Measurements from ENCODE around the gene FOXJ1.

DNA sequence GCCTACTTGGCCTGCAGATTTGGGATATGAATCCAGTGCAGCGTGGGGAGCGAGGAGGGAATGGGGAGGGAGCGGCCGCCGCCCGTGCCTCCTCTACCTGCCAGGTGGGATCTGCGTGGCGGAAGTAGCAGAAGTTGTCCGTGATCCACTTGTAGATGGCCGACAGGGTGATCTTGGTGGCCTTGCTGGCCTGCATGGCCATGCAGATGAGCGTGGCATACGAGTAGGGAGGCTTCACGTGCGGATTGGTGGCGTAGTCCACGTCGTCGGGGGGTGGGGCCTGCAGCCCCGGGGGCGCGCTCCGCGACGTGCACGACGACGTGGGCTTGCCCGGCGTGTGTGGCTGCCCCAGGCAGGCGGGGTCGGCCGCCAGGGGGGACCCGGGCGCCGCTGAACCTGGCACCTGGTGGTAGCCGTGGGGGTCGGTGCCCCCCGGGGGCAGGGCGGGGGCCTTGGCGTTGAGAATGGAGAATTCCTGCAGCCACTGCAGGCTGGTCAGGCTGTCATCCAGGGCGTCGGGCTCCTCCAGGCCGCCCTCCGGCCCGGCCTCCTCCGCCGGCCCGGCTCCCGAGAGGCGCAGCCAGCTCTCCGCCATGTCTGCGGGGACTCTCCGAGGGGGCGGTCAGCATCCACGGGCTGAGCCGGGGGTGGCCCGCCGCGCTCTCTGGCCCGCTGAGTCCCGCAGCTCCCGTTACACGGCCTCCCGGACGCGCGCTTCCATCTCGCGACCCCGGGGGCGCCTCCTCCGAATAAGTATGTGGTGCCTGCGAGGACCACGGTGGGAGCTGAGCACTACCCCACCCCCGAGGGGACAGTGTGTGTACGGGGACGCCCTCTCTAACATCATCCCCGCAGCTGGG is 1.0 kb downstream of the FOXJ1 start:
- TF ChIP-seq, protein P1, sequence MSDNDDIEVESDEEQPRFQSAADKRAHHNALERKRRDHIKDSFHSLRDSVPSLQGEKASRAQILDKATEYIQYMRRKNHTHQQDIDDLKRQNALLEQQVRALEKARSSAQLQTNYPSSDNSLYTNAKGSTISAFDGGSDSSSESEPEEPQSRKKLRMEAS (IDR thresholded peaks at IDR 0.05) = no peak
- TF ChIP-seq, protein P2, sequence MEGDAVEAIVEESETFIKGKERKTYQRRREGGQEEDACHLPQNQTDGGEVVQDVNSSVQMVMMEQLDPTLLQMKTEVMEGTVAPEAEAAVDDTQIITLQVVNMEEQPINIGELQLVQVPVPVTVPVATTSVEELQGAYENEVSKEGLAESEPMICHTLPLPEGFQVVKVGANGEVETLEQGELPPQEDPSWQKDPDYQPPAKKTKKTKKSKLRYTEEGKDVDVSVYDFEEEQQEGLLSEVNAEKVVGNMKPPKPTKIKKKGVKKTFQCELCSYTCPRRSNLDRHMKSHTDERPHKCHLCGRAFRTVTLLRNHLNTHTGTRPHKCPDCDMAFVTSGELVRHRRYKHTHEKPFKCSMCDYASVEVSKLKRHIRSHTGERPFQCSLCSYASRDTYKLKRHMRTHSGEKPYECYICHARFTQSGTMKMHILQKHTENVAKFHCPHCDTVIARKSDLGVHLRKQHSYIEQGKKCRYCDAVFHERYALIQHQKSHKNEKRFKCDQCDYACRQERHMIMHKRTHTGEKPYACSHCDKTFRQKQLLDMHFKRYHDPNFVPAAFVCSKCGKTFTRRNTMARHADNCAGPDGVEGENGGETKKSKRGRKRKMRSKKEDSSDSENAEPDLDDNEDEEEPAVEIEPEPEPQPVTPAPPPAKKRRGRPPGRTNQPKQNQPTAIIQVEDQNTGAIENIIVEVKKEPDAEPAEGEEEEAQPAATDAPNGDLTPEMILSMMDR (IDR thresholded peaks at IDR 0.05; ENCODE audit: low read depth, low read length, missing input control) = no peak
- TF ChIP-seq RAD21 (IDR thresholded peaks at IDR 0.05) = no peak
- no peak for TF ChIP-seq RXRA (IDR thresholded peaks at IDR 0.05)
- TF ChIP-seq SP1 (IDR thresholded peaks at IDR 0.05) = no peak
- TF ChIP-seq, protein P3, sequence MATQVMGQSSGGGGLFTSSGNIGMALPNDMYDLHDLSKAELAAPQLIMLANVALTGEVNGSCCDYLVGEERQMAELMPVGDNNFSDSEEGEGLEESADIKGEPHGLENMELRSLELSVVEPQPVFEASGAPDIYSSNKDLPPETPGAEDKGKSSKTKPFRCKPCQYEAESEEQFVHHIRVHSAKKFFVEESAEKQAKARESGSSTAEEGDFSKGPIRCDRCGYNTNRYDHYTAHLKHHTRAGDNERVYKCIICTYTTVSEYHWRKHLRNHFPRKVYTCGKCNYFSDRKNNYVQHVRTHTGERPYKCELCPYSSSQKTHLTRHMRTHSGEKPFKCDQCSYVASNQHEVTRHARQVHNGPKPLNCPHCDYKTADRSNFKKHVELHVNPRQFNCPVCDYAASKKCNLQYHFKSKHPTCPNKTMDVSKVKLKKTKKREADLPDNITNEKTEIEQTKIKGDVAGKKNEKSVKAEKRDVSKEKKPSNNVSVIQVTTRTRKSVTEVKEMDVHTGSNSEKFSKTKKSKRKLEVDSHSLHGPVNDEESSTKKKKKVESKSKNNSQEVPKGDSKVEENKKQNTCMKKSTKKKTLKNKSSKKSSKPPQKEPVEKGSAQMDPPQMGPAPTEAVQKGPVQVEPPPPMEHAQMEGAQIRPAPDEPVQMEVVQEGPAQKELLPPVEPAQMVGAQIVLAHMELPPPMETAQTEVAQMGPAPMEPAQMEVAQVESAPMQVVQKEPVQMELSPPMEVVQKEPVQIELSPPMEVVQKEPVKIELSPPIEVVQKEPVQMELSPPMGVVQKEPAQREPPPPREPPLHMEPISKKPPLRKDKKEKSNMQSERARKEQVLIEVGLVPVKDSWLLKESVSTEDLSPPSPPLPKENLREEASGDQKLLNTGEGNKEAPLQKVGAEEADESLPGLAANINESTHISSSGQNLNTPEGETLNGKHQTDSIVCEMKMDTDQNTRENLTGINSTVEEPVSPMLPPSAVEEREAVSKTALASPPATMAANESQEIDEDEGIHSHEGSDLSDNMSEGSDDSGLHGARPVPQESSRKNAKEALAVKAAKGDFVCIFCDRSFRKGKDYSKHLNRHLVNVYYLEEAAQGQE (IDR thresholded peaks at IDR 0.05) = no peak
- TF ChIP-seq JUND (IDR thresholded peaks at IDR 0.05) = no peak
- TF ChIP-seq YY1 (IDR thresholded peaks at IDR 0.05) = no peak
- TF ChIP-seq FOXA1 (IDR thresholded peaks at IDR 0.05) = no peak
- no peak for TF ChIP-seq HNF4A (conservative IDR thresholded peaks at IDR 0.05)
- no peak for TF ChIP-seq TAF1 (conservative IDR thresholded peaks at IDR 0.05)
- no peak for TF ChIP-seq GABPA (IDR thresholded peaks at IDR 0.05 in 1 of 2, conservative IDR thresholded peaks at IDR 0.05 in 1 of 2)
